ENCODE results near the gene UBLCP1. TPM values are rescaled to one million over a fixed set of nuclear protein-coding genes. Genes with fewer than 3 reads are reported as not detected.
"Not testable (repeated sequence)": the region's sequence is repeated elsewhere in the genome, so short reads cannot be mapped to it uniquely, and the experiment has no call there.

UBLCP1 gene
- total and polyA plus RNA-seq, 2 donors (not counting 1 experiment from before 2014, with no cell fraction given) = 13.9 to 30.4 TPM

DNA sequence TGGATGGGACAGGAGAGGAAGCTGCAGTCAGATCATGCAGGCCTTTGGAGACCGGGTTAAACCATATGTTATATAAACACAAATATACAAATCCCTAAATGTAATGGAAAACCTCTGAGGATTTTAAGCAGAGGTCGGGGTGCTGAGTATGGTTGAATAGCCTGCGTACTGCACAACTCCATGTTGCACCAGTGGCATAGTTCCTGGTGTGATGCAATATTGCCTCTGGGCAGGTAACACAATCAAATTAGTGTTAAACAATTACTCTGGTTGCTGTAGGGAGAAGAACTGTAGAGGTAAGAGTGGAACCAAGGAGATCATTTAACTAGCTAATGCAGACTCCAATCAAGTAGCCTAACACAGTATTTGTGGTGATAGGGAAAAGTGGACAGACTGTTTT lies 32.4 kb upstream of the UBLCP1 start:
- Histone ChIP-seq H3K27me3 (ENCODE audit: control insufficient read depth, insufficient read depth, low read length) (peaks cover 8% of the 10 kb centered on the region), H3K79me2 (ENCODE audit: control insufficient read depth, insufficient read depth, low read length) (no peaks in the 10 kb centered on the region), H3K9me3 (ENCODE audit: control insufficient read depth, insufficient read depth, low read depth, low read length) (no peaks in the 10 kb centered on the region), H3K27ac (ENCODE audit: insufficient read depth, low read length) (no peak overlapping the region), H2AFZ (ENCODE audit: low read length) (no peak overlapping the region), H4K20me1 (ENCODE audit: control insufficient read depth, extremely low read depth, insufficient read depth, low read length) (no peaks in the 10 kb centered on the region), H3K4me2 (ENCODE audit: extremely low read depth, insufficient read depth, low read length) (no peak overlapping the region), H3K4me1 (ENCODE audit: control insufficient read depth, extremely low read depth, insufficient read depth, low read length) (no peaks in the 10 kb centered on the region), H3K36me3 (ENCODE audit: control insufficient read depth, insufficient read depth, low read length) (no peaks in the 10 kb centered on the region), H3K9ac (ENCODE audit: insufficient read depth, low read length) (no peak overlapping the region), H3K4me3 (replicated peaks in 1 of 4; ENCODE audit: control extremely low read depth in 1 of 4, insufficient read depth in 1 of 4, low read depth in 3 of 4, low read length in 4 of 4) (no peak overlapping the region)
- TF ChIP-seq EZH2 (IDR thresholded peaks at IDR 0.05; ENCODE audit: low read length, missing control alignments) = no peak
- TF ChIP-seq, protein P1, sequence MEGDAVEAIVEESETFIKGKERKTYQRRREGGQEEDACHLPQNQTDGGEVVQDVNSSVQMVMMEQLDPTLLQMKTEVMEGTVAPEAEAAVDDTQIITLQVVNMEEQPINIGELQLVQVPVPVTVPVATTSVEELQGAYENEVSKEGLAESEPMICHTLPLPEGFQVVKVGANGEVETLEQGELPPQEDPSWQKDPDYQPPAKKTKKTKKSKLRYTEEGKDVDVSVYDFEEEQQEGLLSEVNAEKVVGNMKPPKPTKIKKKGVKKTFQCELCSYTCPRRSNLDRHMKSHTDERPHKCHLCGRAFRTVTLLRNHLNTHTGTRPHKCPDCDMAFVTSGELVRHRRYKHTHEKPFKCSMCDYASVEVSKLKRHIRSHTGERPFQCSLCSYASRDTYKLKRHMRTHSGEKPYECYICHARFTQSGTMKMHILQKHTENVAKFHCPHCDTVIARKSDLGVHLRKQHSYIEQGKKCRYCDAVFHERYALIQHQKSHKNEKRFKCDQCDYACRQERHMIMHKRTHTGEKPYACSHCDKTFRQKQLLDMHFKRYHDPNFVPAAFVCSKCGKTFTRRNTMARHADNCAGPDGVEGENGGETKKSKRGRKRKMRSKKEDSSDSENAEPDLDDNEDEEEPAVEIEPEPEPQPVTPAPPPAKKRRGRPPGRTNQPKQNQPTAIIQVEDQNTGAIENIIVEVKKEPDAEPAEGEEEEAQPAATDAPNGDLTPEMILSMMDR (conservative IDR thresholded peaks at IDR 0.05 in 1 of 2, IDR thresholded peaks at IDR 0.05 in 1 of 2; ENCODE audit: low read depth in 1 of 2, low read length in 2 of 2) = no peak
- no peak for DNase-seq (ENCODE audit: low read depth in 2 of 2)

DNA sequence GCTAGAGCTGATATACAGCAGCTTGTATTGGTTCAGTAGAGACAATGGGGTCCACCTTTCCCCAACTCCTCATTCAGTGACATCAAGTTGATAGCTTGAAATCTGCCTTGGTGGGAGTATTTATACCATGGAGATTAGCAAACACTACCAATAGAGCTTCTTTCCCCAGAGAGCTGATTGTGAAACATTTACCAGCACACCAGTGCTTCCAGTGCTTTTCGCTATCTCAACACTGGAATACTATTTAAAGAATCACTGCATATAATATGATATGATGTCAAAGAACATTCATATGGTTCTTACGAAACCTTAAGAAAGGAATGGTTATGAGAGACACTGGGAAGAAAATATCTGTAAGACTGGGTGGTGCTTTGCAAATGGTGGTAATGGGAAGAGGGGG lies 31.9 kb upstream of the UBLCP1 start:
- Histone ChIP-seq H3K9ac (ENCODE audit: insufficient read depth, low read length) (no peak overlapping the region), H3K4me1 (ENCODE audit: control insufficient read depth, extremely low read depth, insufficient read depth, low read length) (no peaks in the 10 kb centered on the region), H3K36me3 (ENCODE audit: control insufficient read depth, insufficient read depth, low read length) (no peaks in the 10 kb centered on the region), H3K27ac (ENCODE audit: insufficient read depth, low read length) (no peak overlapping the region), H3K27me3 (ENCODE audit: control insufficient read depth, insufficient read depth, low read length) (peaks cover 8% of the 10 kb centered on the region), H2AFZ (ENCODE audit: low read length) (no peak overlapping the region), H4K20me1 (ENCODE audit: control insufficient read depth, extremely low read depth, insufficient read depth, low read length) (no peaks in the 10 kb centered on the region), H3K79me2 (ENCODE audit: control insufficient read depth, insufficient read depth, low read length) (no peaks in the 10 kb centered on the region), H3K4me3 (replicated peaks in 1 of 4; ENCODE audit: control extremely low read depth in 1 of 4, insufficient read depth in 1 of 4, low read depth in 3 of 4, low read length in 4 of 4) (no peak overlapping the region), H3K9me3 (ENCODE audit: control insufficient read depth, insufficient read depth, low read depth, low read length) (no peaks in the 10 kb centered on the region), H3K4me2 (ENCODE audit: extremely low read depth, insufficient read depth, low read length) (no peak overlapping the region)
- DNase-seq (ENCODE audit: low read depth in 2 of 2) = peak in 1 of 2 donors; percentile 55
- TF ChIP-seq EZH2 (IDR thresholded peaks at IDR 0.05; ENCODE audit: low read length, missing control alignments) = no peak
- TF ChIP-seq, protein P1 (conservative IDR thresholded peaks at IDR 0.05 in 1 of 2, IDR thresholded peaks at IDR 0.05 in 1 of 2; ENCODE audit: low read depth in 1 of 2, low read length in 2 of 2) = no peak

DNA sequence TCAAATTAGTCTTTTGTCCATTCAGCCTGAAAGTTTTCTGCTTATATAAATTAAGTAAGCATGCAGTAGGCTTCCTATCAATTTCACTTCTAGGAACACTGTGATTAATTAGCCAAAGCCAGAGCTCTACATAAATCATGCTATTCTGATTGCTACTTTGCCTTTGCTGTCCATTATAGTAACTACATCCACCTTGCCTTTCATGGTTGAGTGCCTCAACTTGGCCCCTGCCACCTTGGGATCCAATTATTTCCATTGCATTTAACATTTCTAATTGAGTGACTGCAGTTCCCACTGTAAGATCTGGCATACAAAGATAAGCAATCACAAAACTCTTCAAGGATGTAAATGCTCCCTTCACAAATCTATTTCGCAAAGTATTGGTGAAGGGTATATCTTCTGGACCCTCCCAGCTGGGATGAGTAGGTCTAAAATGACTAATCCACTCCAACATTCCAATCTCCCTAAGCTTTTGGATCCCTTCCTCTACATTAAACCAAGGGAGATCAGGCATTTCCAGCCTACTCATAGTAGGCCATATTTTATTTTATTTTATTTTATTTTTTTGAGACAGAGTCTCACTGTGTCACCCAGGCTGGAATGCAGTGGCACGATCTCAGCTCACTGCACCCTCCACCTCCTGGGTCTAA lies 27.1 kb upstream of the UBLCP1 start:
- DNase-seq (ENCODE audit: low read depth in 2 of 2) = peak in 1 of 2 donors; percentile 20
- not testable (repeated sequence) for H2AFZ ChIP-seq (ENCODE audit: low read length)

More for the DNA sequence above, 27.1 kb upstream of the UBLCP1 start:
- H3K4me1 ChIP-seq (ENCODE audit: control insufficient read depth, extremely low read depth, insufficient read depth, low read length); H3K27ac ChIP-seq (ENCODE audit: insufficient read depth, low read length); H4K20me1 ChIP-seq (ENCODE audit: control insufficient read depth, extremely low read depth, insufficient read depth, low read length); H3K4me2 ChIP-seq (ENCODE audit: extremely low read depth, insufficient read depth, low read length); H3K9me3 ChIP-seq (ENCODE audit: control insufficient read depth, insufficient read depth, low read depth, low read length); H3K79me2 ChIP-seq (ENCODE audit: control insufficient read depth, insufficient read depth, low read length); H3K4me3 ChIP-seq (replicated peaks in 1 of 4; ENCODE audit: control extremely low read depth in 1 of 4, insufficient read depth in 1 of 4, low read depth in 3 of 4, low read length in 4 of 4); H3K9ac ChIP-seq (ENCODE audit: insufficient read depth, low read length); H3K27me3 ChIP-seq (ENCODE audit: control insufficient read depth, insufficient read depth, low read length); H3K36me3 ChIP-seq (ENCODE audit: control insufficient read depth, insufficient read depth, low read length): not testable (repeated sequence)

Measured in fibroblast of lung (primary cell).